Gastrocnemius medialis (tissue), 4 donors: ENCODE results near the gene KAZN.

Experiments used
- CTCF ChIP-seq, 5 experiments: fragments of 450-650 bp in 3 of 5; fragments of 200-600 bp in 2 of 5; sonication (generic) in 2 of 5; IDR thresholded peaks in 4 of 5; conservative IDR thresholded peaks in 1 of 5; 1 replicate in 4 of 5; 2 replicates in 1 of 5; pipeline ENCODE4 v1.5.1; 2016 to 2019; ENCODE audit warnings: antibody characterized with exemption in 5 of 5, mild to moderate bottlenecking in 3 of 5, moderate library complexity in 3 of 5
- POLR2A ChIP-seq, 2 donors: fragments of 450-650 bp; IDR thresholded peaks; one replicate each; pipeline ENCODE4 v1.6.1; 2017; ENCODE audit warnings: antibody characterized with exemption in 2 of 2, mild to moderate bottlenecking in 2 of 2, moderate library complexity in 2 of 2

GRCh38 chr1:14715266-14715665, 116.8 kb downstream of the KAZN start:
- no peak for TF ChIP-seq CTCF (IDR thresholded peaks at IDR 0.05 in 4 of 5, conservative IDR thresholded peaks at IDR 0.05 in 1 of 5)
- no peak for TF ChIP-seq POLR2A (IDR thresholded peaks at IDR 0.05)
